HCT116 (cell line): ENCODE data around the gene ILDR1.

ENCODE experiments used
- CTCF ChIP-seq, 3 experiments: fragments of 200-600 bp in 1 of 3; sonication (generic) in 1 of 3; IDR thresholded peaks in 2 of 3; conservative IDR thresholded peaks in 1 of 3; 2 replicates each; pipeline ENCODE4 v1.5.1; 2012 to 2017; ENCODE audit warnings: low read depth in 2 of 3, low read length in 2 of 3, antibody characterized with exemption in 1 of 3, borderline replicate concordance in 1 of 3, control low read depth in 1 of 3, mild to moderate bottlenecking in 1 of 3, mixed read lengths in 1 of 3, mixed run types in 1 of 3, moderate library complexity in 1 of 3; ENCODE audit not compliant: insufficient read depth in 1 of 3
- FOSL1 ChIP-seq: IDR thresholded peaks from 2 replicates; pipeline ENCODE4 v1.6.1; 2012; ENCODE audit warnings: low read depth
- RAD21 ChIP-seq: IDR thresholded peaks from 2 replicates; pipeline ENCODE4 v1.6.1; 2012; ENCODE audit warnings: low read depth, mild to moderate bottlenecking
- YY1 ChIP-seq: IDR thresholded peaks from 2 replicates; pipeline ENCODE4 v1.6.1; 2011; ENCODE audit warnings: low read length, low read depth, moderate library complexity, mild to moderate bottlenecking; ENCODE audit not compliant: insufficient replicate concordance; ENCODE audit errors: extremely low read depth

- TF ChIP-seq CTCF (IDR thresholded peaks at IDR 0.05 in 2 of 3, conservative IDR thresholded peaks at IDR 0.05 in 1 of 3; ENCODE audit: borderline replicate concordance in 1 of 3, insufficient read depth in 1 of 3, low read depth in 2 of 3, low read length in 2 of 3) (no peak), YY1 (no peak), FOSL1 (no peak), RAD21 (no peak)
These were observed 41.9 kb upstream of the ILDR1 start for GRCh38 chr3:122063908-122064307.
